Kidney (tissue), 14 donors: Measurements from ENCODE around the gene MT1H. TPM values are rescaled to one million over a fixed set of nuclear protein-coding genes. Genes with fewer than 3 reads are reported as not detected.

ENCODE experiments used
- DNase-seq, 5 donors: peaks; one replicate each; pipeline ENCODE4 v3.0.0-alpha.2; 2013 to 2020
- FAIRE-seq: peaks from 2 replicates; lab custom pipeline; 2012; peaks lifted over from hg19 to GRCh38; lab: Jason Lieb, UNC
- H3K27ac ChIP-seq, 2 donors: one replicate each; pipeline ENCODE4 v1.7.0; 2013; ENCODE audit warnings: low read depth in 2 of 2, low read length in 2 of 2, inconsistent platforms in 1 of 2
- H3K27me3 ChIP-seq: one replicate; pipeline ENCODE4 v1.7.1; 2013; ENCODE audit warnings: low read length, inconsistent platforms; ENCODE audit not compliant: control insufficient read depth, insufficient read depth
- H3K36me3 ChIP-seq, 3 donors: one replicate each; pipeline versions ENCODE4 v1.7.0 to v1.7.1; 2013; ENCODE audit warnings: low read length in 3 of 3, control low read depth in 1 of 3, inconsistent platforms in 1 of 3; ENCODE audit not compliant: insufficient read depth in 3 of 3, control insufficient read depth in 2 of 3
- H3K4me1 ChIP-seq, 3 donors: one replicate each; pipeline versions ENCODE4 v1.7.0 to v1.7.1; 2013; ENCODE audit warnings: low read length in 3 of 3, inconsistent platforms in 1 of 3, low read depth in 1 of 3; ENCODE audit not compliant: control insufficient read depth in 2 of 3, insufficient read depth in 2 of 3
- H3K4me3 ChIP-seq, 3 donors: one replicate each; pipeline versions ENCODE4 v1.7.0 to v1.8.1; 2013; ENCODE audit warnings: low read length in 3 of 3, control low read depth in 1 of 3, inconsistent platforms in 1 of 3
- H3K9ac ChIP-seq, 3 donors: one replicate each; pipeline versions ENCODE4 v1.7.0 to v1.7.1; 2013; ENCODE audit warnings: low read length in 3 of 3, control low read depth in 1 of 3, inconsistent platforms in 1 of 3
- H3K9me3 ChIP-seq, 3 donors: one replicate each; pipeline versions ENCODE4 v1.7.0 to v1.7.1; 2013; ENCODE audit warnings: low read length in 3 of 3, control low read depth in 1 of 3, inconsistent platforms in 1 of 3; ENCODE audit not compliant: control insufficient read depth in 2 of 3, insufficient read depth in 1 of 3
- CTCF ChIP-seq: IDR thresholded peaks from 3 replicates; pipeline ENCODE4 v1.5.1; 2012; ENCODE audit warnings: mild to moderate bottlenecking, moderate library complexity, borderline replicate concordance; ENCODE audit not compliant: insufficient read depth; ENCODE audit errors: extremely low read depth
- intact Hi-C: fragments of 100-400 bp; cut with DNase I; formaldehyde crosslinking; loops from one replicate; pipeline ENCODE4 v1.11.1; 2022
- polyA plus RNA-seq: library from polyadenylated mRNA; stranded (reverse); fragments of 350-450 nt; fragmentation: Illumina TruSeq; extraction: RNeasy Lipid Tissue Mini Kit (QIAGEN cat#74804); gene quantifications from one replicate; pipeline ENCODE4 v1.2.3, GENCODE V29; 2014; ENCODE audit warnings: low read depth, low replicate concordance; ENCODE audit not compliant: insufficient read depth
- total RNA-seq: library from RNA; stranded (reverse); fragmentation: NEBNext Ultra II Directional; extraction: Animal tissue kit (Norgen Biotek cat#: 25700); gene quantifications from one replicate; pipeline ENCODE4 v1.2.1, GENCODE V29; 2021
- donor health status: control.
- donor health status: control.
- donor health status: control.
- donor health status: control.
- donor health status: control.
- donor health status: DM: yes; HTN: yes; CAD: no.
- donor health status: Normal renal cell carcinoma (clear cell type).

Gene MT1H
- total and polyA plus RNA-seq, 2 donors from 2014 or later, result 4.4 to 606 TPM

- Histone ChIP-seq H3K4me3 (peak within 1 kb of the TSS; percentile 20 to 80 (median 65)), H3K27me3 (peaks cover 46% of the 10 kb centered on the region), H3K27ac (peak within 1 kb of the TSS; percentile 23 to 74), H3K9me3 (no peaks in the 10 kb centered on the region), H3K9ac (peak within 1 kb of the TSS in 2 of 3 donors; percentile 5 to 67), H3K4me1 (peaks cover 0 to 5% (median 0%) of the 10 kb centered on the region in 3 donors), H3K36me3 (no peaks in the 10 kb centered on the region)
- DNase-seq (peak in 4 of 5 donors; percentile 33 to 93 (median 42)), FAIRE-seq (no peak)
- intact Hi-C loops, result no loop called here
- no peak for TF ChIP-seq CTCF
These were observed 37.3 kb upstream of the MT1H start, which contains the start of gene MT1M for GRCh38 chr16:56632156-56632847. Gene MT1M (plus strand): TSS chr16:56632659. CDS start chr16:56632732, 73 bp downstream.

GRCh38 chr16:56632848-56633365 is 36.7 kb upstream of the MT1H start:
- intact Hi-C loops, result no loop called here
- peaks cover 51% of the 10 kb centered on the region for H3K27me3 ChIP-seq
- H3K36me3 ChIP-seq, result no peaks in the 10 kb centered on the region
- H3K9me3 ChIP-seq, result no peaks in the 10 kb centered on the region
- H3K4me3 ChIP-seq, result peak overlapping the region in 2 of 3 donors; percentile 65 to 80
- DNase-seq, result no peak
- H3K9ac ChIP-seq, result peak overlapping the region in 2 of 3 donors; percentile 5 to 55
- peak overlapping the region; percentile 23 to 74 for H3K27ac ChIP-seq
- no peak for TF ChIP-seq CTCF
- no peak for FAIRE-seq
- peaks cover 0 to 6% (median 0%) of the 10 kb centered on the region in 3 donors for H3K4me1 ChIP-seq

GRCh38 chr16:56633535-56633934 is 36.1 kb upstream of the MT1H start:
- Histone ChIP-seq H3K4me1 (peaks cover 0 to 11% (median 0%) of the 10 kb centered on the region in 3 donors), H3K27me3 (peaks cover 54% of the 10 kb centered on the region), H3K9me3 (no peaks in the 10 kb centered on the region), H3K9ac (no peak overlapping the region), H3K27ac (no peak overlapping the region), H3K36me3 (no peaks in the 10 kb centered on the region), H3K4me3 (peak overlapping the region in 2 of 3 donors; percentile 65 to 80)
- DNase-seq, result no peak
- intact Hi-C loops, result no loop called here
- FAIRE-seq, result no peak
- TF ChIP-seq CTCF, result no peak
